Ovary (tissue), 3 donors: ENCODE results near the gene PRTFDC1.

ENCODE experiments used
- CTCF ChIP-seq, 3 donors: fragments of 450-650 bp in 2 of 3; fragments of 200-600 bp in 1 of 3; IDR thresholded peaks; one replicate each; pipeline versions ENCODE4 v1.5.1 to v1.8.0; 2016 to 2022; ENCODE audit warnings: antibody characterized with exemption in 3 of 3, mild to moderate bottlenecking in 1 of 3
- EP300 ChIP-seq: sonication (generic); formaldehyde crosslinking; IDR thresholded peaks from one replicate; pipeline ENCODE4 v1.6.1; 2017; ENCODE audit warnings: antibody characterized with exemption
- POLR2A ChIP-seq: fragments of 450-650 bp; IDR thresholded peaks from one replicate; pipeline ENCODE4 v1.6.1; 2017; ENCODE audit warnings: antibody characterized with exemption, mild to moderate bottlenecking, moderate library complexity
- donor health status: DM: no; HTN: no; CAD: no.

GRCh38 chr10:24900888-24901685 is 51.3 kb downstream of the PRTFDC1 start:
- no peak for TF ChIP-seq CTCF (IDR thresholded peaks at IDR 0.05)
- TF ChIP-seq POLR2A = no peak
- TF ChIP-seq EP300 = no peak
